NK-92 (cell line): ENCODE data around the gene UBTD1.

Source experiments
- DNase-seq: peaks from one replicate; lab custom pipeline; 2025; ENCODE audit not compliant: unreplicated experiment; lab: John Stamatoyannopoulos, UW

Gene UBTD1

GRCh38 chr10:97582169-97582568, 83.4 kb downstream of the UBTD1 start:
- DNase-seq, result no peak

- no peak for DNase-seq
Measured at GRCh38 chr10:97583476-97583875, 84.8 kb downstream of the UBTD1 start.

GRCh38 chr10:97584060-97584797, 85.5 kb downstream of the UBTD1 start, which contains the start of gene HOGA1:
Gene HOGA1 (plus strand): TSS chr10:97584389. CDS start chr10:97584704, 315 bp downstream.
- DNase-seq, result no peak

GRCh38 chr10:97584798-97585438, 86.2 kb downstream of the UBTD1 start:
- DNase-seq, result no peak

- DNase-seq, result no peak
Measured at GRCh38 chr10:97585439-97585811, 86.7 kb downstream of the UBTD1 start.

- DNase-seq, result no peak
Measured at GRCh38 chr10:97587183-97587582, 88.5 kb downstream of the UBTD1 start.

GRCh38 chr10:97589479-97589878, 90.8 kb downstream of the UBTD1 start, which contains the start of gene C10orf62:
Gene C10orf62 (plus strand): TSS chr10:97589721. CDS start chr10:97589898, 177 bp downstream.
- DNase-seq, result no peak

- no peak for DNase-seq
Measured at GRCh38 chr10:97590082-97590747, 91.5 kb downstream of the UBTD1 start.

- DNase-seq, result no peak
Measured at GRCh38 chr10:97590748-97591495, 92.2 kb downstream of the UBTD1 start.

GRCh38 chr10:97593421-97593820, 94.7 kb downstream of the UBTD1 start:
- no peak for DNase-seq

- DNase-seq, result no peak
Measured at GRCh38 chr10:97596101-97597082, 97.7 kb downstream of the UBTD1 start.

GRCh38 chr10:97597778-97598177, 99.1 kb downstream of the UBTD1 start:
- DNase-seq, result no peak

- DNase-seq, result no peak
Measured at GRCh38 chr10:97598407-97599271, 99.9 kb downstream of the UBTD1 start.

- no peak for DNase-seq
Measured at GRCh38 chr10:97599272-97599619, 100.5 kb downstream of the UBTD1 start.

GRCh38 chr10:97600616-97601015, 101.9 kb downstream of the UBTD1 start:
- DNase-seq, result no peak

- DNase-seq, result no peak
Measured at GRCh38 chr10:97601268-97602215, 102.8 kb downstream of the UBTD1 start.

GRCh38 chr10:97607095-97607636, 108.4 kb downstream of the UBTD1 start:
- no peak for DNase-seq
